NCI-H187 treated with DMSO at 0.1 percent for 48 hours (cell line): ENCODE results near the gene CHGA.

Experiments used
- DNase-seq: peaks from one replicate; lab custom pipeline; 2025; lab: John Stamatoyannopoulos, UW

Gene CHGA

DNA sequence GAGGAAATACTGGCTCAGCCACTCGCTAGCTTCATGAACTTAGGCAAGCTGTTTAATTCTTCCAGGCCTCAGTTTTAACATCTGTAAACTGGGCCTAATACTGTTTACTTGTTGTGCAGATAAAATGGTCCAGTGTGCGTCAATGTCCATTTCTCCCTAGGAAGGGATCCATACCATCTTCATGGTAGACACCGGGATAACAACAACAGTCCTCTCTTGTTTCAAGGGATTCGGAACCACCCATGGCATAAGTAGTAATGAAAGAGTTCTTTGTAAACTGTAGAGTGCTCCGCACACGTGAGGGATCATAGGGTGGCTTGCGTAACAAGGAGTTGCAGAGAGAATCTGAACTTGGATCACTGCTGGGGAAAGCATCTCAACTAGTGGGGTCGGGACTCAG is 17.3 kb upstream of the CHGA start:
- no peak for DNase-seq

- no peak for DNase-seq
These were observed 16.5 kb upstream of the CHGA start for GRCh38 chr14:92906420-92906819.

DNA sequence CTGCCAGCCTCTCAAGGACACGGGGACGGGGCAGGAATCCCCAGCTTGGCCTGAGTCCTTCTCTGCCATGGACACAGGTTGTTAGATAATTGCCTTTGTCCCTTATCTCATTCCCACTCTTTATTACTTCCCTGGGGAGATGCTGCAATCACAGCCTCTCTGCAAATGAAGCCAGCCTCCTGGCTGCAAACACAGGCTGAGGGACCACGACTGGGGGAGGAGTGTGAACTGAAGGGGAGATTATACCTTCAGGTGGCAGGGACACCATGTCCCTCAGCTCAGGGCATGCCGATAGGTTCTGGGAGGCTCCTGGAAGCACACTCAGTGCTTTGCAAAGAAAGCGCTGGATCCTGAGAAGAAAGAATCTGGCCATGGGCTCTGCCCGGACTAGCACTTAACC is 16.1 kb upstream of the CHGA start:
- DNase-seq: no peak

GRCh38 chr14:92907316-92907911 is 15.5 kb upstream of the CHGA start:
- no peak for DNase-seq

- no peak for DNase-seq
These were observed 8.8 kb upstream of the CHGA start for GRCh38 chr14:92914087-92914656.

GRCh38 chr14:92916201-92916600 is 6.7 kb upstream of the CHGA start:
- no peak for DNase-seq

GRCh38 chr14:92917041-92917940 is 5.7 kb upstream of the CHGA start:
- DNase-seq: no peak

- no peak for DNase-seq
These were observed 5.0 kb upstream of the CHGA start for GRCh38 chr14:92917956-92918355.

GRCh38 chr14:92920001-92920400 is 2.9 kb upstream of the CHGA start:
- no peak for DNase-seq

- DNase-seq: no peak
These were observed 705 bp upstream of the CHGA start for GRCh38 chr14:92922155-92922735.

GRCh38 chr14:92923744-92924103 is 774 bp downstream of the CHGA start:
- no peak for DNase-seq

- no peak for DNase-seq
These were observed 1.3 kb downstream of the CHGA start for GRCh38 chr14:92924247-92924646.

DNA sequence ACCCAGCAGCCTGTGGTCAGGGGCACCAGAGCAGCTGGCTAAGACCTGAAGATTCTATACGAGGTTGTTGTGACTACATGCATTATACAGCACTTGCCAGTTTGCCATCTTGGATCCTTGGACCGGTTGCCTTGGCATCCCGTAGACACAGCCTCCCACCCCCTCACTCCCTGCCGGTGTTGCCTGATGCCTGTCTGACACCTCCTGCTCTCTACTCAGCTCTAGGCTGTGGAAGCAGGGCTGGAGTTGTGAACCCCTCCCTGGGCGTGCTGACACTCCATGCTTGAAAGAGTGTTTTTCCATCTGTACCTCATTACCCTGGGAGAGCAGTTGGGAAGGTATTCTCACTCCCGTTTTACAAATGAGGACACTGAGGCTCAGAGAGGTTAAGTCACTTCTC is 2.5 kb downstream of the CHGA start:
- no peak for DNase-seq

DNA sequence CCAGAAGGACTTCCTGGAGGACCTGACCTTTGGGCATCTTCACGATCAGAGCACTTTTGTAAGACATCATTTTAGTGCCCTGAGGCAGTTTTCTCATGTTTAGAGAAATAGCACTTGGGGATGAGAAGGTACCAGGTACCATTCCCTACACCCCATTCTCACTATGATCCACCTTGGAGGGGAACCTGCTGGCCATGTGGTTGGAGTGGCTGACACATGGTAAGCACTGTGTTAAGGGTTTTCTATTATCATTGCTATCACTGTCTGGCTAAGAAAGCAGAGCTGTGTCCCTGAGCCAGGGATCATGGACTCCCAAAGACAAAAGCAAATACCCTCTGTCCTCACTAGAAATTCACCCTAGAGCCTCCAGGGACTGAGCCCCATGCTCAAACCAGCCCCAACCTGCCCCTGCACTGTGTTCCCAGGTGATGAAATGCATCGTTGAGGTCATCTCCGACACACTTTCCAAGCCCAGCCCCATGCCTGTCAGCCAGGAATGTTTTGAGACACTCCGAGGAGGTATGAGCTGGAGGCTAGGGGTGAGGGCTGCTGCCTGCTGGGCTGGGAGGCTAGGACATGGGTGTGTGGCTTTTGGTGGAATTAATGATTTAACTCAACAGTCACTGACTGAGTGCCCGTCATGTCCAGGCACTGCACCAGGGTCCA is 3.4 kb downstream of the CHGA start:
- no peak for DNase-seq

- DNase-seq: no peak
These were observed 4.0 kb downstream of the CHGA start for GRCh38 chr14:92926931-92927330.

DNA sequence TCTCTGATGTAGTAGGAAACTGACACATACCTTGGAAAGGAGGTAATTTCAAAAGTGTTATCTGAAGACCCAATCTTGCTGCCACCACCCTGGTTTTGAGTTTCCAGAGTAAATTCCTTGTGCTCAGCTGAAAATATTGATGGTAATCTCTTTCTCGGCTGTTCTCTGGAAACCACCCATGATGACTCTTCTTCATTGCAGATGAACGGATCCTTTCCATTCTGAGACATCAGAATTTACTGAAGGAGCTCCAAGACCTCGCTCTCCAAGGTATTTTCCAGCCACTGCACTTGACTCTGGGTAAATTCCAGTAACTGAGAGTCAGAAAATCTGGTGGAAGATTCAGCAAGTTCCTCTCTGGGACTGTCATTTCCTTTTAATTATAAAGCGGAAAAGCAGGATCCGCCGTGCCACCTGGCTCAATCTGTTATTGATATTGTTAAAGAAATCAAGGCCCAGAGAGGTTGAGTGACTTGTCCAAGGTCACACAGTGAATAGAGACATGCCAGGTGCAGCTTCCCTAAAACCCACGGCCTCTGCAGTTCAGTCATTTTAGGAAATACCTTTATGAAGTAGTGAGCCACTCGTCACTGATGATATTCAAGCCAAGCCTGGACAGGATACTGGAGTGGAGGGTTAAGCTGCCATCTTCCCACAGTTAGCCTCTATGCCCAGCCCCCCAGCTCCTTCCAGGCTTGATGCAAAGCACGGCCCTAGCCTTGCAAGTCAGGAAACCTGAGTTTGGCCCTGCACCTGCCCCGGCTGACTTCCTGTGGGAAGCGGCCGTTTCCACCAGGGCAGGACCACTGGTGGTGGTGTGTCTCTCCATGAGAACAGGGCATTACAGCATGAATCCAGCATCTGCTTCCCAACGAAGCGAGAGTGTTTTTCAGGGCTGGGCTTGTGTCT is 4.7 kb downstream of the CHGA start:
- DNase-seq: no peak

GRCh38 chr14:92928258-92928629 is 5.3 kb downstream of the CHGA start:
- no peak for DNase-seq

- no peak for DNase-seq
These were observed 6.2 kb downstream of the CHGA start for GRCh38 chr14:92928961-92929688.

- no peak for DNase-seq
These were observed 7.0 kb downstream of the CHGA start for GRCh38 chr14:92929689-92930608.
